Measurements from ENCODE around the gene KANSL1.

The KANSL1 gene

DNA sequence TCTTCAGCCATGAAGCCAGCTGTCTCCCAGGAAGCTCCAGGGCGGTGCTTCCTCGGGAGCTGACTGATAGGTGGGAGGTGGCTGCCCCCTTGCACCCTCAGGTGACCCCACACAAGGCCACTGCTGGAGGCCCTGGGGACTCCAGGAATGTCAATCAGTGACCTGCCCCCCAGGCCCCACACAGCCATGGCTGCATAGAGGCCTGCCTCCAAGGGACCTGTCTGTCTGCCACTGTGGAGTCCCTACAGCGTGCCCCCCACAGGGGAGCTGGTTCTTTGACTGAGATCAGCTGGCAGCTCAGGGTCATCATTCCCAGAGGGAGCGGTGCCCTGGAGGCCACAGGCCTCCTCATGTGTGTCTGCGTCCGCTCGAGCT, 180.1 kb downstream of the KANSL1 start:
- peaks cover 4% of the 10 kb centered on the region for H3K27me3 ChIP-seq (ENCODE audit: control insufficient read depth, low read length)
- H3K36me3 ChIP-seq (ENCODE audit: control insufficient read depth, low read length): no peaks in the 10 kb centered on the region
- no peaks in the 10 kb centered on the region for H3F3A ChIP-seq (ENCODE audit: control insufficient read depth, insufficient read depth)
- no peaks in the 10 kb centered on the region for H4K20me1 ChIP-seq (ENCODE audit: control insufficient read depth, insufficient read depth, low read depth, low read length)
- no peak overlapping the region for H3K4me2 ChIP-seq (ENCODE audit: low read length)
- H3K9me3 ChIP-seq (ENCODE audit: control insufficient read depth, insufficient read depth, low read length): no peaks in the 10 kb centered on the region
- H3K4me1 ChIP-seq (ENCODE audit: control insufficient read depth, low read length): no peaks in the 10 kb centered on the region
- H3K27ac ChIP-seq (ENCODE audit: low read depth, low read length): no peak overlapping the region
- no peak overlapping the region for H3K4me3 ChIP-seq (ENCODE audit: low read length)
- H3K9me2 ChIP-seq (replicated peaks; ENCODE audit: control insufficient read depth, low read length): no peaks in the 10 kb centered on the region
- TF ChIP-seq, protein P1, sequence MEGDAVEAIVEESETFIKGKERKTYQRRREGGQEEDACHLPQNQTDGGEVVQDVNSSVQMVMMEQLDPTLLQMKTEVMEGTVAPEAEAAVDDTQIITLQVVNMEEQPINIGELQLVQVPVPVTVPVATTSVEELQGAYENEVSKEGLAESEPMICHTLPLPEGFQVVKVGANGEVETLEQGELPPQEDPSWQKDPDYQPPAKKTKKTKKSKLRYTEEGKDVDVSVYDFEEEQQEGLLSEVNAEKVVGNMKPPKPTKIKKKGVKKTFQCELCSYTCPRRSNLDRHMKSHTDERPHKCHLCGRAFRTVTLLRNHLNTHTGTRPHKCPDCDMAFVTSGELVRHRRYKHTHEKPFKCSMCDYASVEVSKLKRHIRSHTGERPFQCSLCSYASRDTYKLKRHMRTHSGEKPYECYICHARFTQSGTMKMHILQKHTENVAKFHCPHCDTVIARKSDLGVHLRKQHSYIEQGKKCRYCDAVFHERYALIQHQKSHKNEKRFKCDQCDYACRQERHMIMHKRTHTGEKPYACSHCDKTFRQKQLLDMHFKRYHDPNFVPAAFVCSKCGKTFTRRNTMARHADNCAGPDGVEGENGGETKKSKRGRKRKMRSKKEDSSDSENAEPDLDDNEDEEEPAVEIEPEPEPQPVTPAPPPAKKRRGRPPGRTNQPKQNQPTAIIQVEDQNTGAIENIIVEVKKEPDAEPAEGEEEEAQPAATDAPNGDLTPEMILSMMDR (IDR thresholded peaks at IDR 0.05; ENCODE audit: low read depth, low read length, poor library complexity, severe bottlenecking): no peak
- TF ChIP-seq EZH2phosphoT487 (IDR thresholded peaks at IDR 0.05; ENCODE audit: borderline replicate concordance, low read length): no peak
- no peaks in the 10 kb centered on the region for H3K79me2 ChIP-seq (ENCODE audit: control insufficient read depth, low read length)

- Histone ChIP-seq H3K9me2 (replicated peaks; ENCODE audit: control insufficient read depth, low read length) (no peaks in the 10 kb centered on the region), H3K4me1 (ENCODE audit: control insufficient read depth, low read length) (no peaks in the 10 kb centered on the region), H3K79me2 (ENCODE audit: control insufficient read depth, low read length) (no peaks in the 10 kb centered on the region), H3K4me2 (ENCODE audit: low read length) (no peak overlapping the region), H4K20me1 (ENCODE audit: control insufficient read depth, insufficient read depth, low read depth, low read length) (no peaks in the 10 kb centered on the region), H3K27me3 (ENCODE audit: control insufficient read depth, low read length) (peaks cover 5% of the 10 kb centered on the region), H3K9me3 (ENCODE audit: control insufficient read depth, insufficient read depth, low read length) (no peaks in the 10 kb centered on the region), H3K27ac (ENCODE audit: low read depth, low read length) (no peak overlapping the region), H3F3A (ENCODE audit: control insufficient read depth, insufficient read depth) (no peaks in the 10 kb centered on the region), H3K4me3 (ENCODE audit: low read length) (no peak overlapping the region), H3K36me3 (ENCODE audit: control insufficient read depth, low read length) (no peaks in the 10 kb centered on the region)
- TF ChIP-seq EZH2phosphoT487 (IDR thresholded peaks at IDR 0.05; ENCODE audit: borderline replicate concordance, low read length): no peak
- TF ChIP-seq, protein P1 (IDR thresholded peaks at IDR 0.05; ENCODE audit: low read depth, low read length, poor library complexity, severe bottlenecking): no peak
Observed at GRCh38 chr17:46012506-46013079, 180.6 kb downstream of the KANSL1 start.

DNA sequence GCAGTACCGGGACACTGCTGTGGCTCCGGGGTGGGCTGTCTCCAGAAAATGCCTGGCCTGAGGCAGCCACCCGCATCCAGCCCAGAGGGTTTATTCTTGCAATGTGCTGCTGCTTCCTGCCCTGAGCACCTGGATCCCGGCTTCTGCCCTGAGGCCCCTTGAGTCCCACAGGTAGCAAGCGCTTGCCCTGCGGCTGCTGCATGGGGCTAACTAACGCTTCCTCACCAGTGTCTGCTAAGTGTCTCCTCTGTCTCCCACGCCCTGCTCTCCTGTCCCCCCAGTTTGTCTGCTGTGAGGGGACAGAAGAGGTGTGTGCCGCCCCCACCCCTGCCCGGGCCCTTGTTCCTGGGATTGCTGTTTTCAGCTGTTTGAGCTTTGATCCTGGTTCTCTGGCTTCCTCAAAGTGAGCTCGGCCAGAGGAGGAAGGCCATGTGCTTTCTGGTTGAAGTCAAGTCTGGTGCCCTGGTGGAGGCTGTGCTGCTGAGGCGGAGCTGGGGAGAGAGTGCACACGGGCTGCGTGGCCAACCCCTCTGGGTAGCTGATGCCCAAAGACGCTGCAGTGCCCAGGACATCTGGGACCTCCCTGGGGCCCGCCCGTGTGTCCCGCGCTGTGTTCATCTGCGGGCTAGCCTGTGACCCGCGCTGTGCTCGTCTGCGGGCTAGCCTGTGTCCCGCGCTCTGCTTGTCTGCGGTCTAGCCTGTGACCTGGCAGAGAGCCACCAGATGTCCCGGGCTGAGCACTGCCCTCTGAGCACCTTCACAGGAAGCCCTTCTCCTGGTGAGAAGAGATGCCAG, 181.3 kb downstream of the KANSL1 start:
- Histone ChIP-seq H3K4me3 (ENCODE audit: low read length) (no peak overlapping the region), H4K20me1 (ENCODE audit: control insufficient read depth, insufficient read depth, low read depth, low read length) (no peaks in the 10 kb centered on the region), H3K4me1 (ENCODE audit: control insufficient read depth, low read length) (no peaks in the 10 kb centered on the region), H3K79me2 (ENCODE audit: control insufficient read depth, low read length) (no peaks in the 10 kb centered on the region), H3F3A (ENCODE audit: control insufficient read depth, insufficient read depth) (no peaks in the 10 kb centered on the region), H3K27me3 (ENCODE audit: control insufficient read depth, low read length) (peaks cover 5% of the 10 kb centered on the region), H3K4me2 (ENCODE audit: low read length) (no peak overlapping the region), H3K27ac (ENCODE audit: low read depth, low read length) (no peak overlapping the region), H3K36me3 (ENCODE audit: control insufficient read depth, low read length) (no peaks in the 10 kb centered on the region), H3K9me2 (replicated peaks; ENCODE audit: control insufficient read depth, low read length) (no peaks in the 10 kb centered on the region), H3K9me3 (ENCODE audit: control insufficient read depth, insufficient read depth, low read length) (no peaks in the 10 kb centered on the region)
- TF ChIP-seq, protein P1 (IDR thresholded peaks at IDR 0.05; ENCODE audit: low read depth, low read length, poor library complexity, severe bottlenecking): no peak
- TF ChIP-seq EZH2phosphoT487 (IDR thresholded peaks at IDR 0.05; ENCODE audit: borderline replicate concordance, low read length): no peak

Measured in DOHH2 (cell line).